A549 (cell line): ENCODE data around the gene DEFB119. TPM values are rescaled to one million over a fixed set of nuclear protein-coding genes. Genes with fewer than 3 reads are reported as not detected.

Experiments
- ATAC-seq, 2 experiments: fragments of 200-7000 bp in 1 of 2; fragments of >200 bp in 1 of 2; cut with Nextera tagmentation in 1 of 2; cut with Tn5 transposase in 1 of 2; 3 replicates each; pipeline versions ENCODE4 v1.8.0 to v1.9.1; 2018 to 2020; ENCODE audit warnings: mild to moderate bottlenecking in 1 of 2, moderate library complexity in 1 of 2
- CTCF ChIA-PET: fragments of 300-600 bp; sonication (Branson Sonifier 250); formaldehyde crosslinking; extraction: SDS; loops from one replicate; lab custom pipeline; 2021; ENCODE audit warnings: antibody characterized with exemption, inconsistent platforms; lab: Yijun Ruan, JAX
- POLR2A ChIA-PET: fragments of 350-600 bp; formaldehyde crosslinking; extraction: SDS; loops from one replicate; lab custom pipeline; 2021; ENCODE audit warnings: antibody characterized with exemption, inconsistent platforms; lab: Yijun Ruan, JAX
- DNase-seq, 2 experiments: peaks; one replicate each; pipeline versions ENCODE4 v3.0.0 to v3.0.0-alpha.2; 2011 to 2016; ENCODE audit warnings: low read depth in 1 of 2, low spot score in 1 of 2
- FAIRE-seq: peaks from 2 replicates; lab custom pipeline; 2011; peaks lifted over from hg19 to GRCh38; lab: Jason Lieb, UNC
- H3K27ac ChIP-seq, 2 experiments: fragments of >200 bp; sonication (Bioruptor Twin); formaldehyde crosslinking; 3 replicates each; pipeline ENCODE4 v1.5.1; 2016 to 2017
- H3K4me1 ChIP-seq: fragments of >200 bp; sonication (Bioruptor Twin); formaldehyde crosslinking; 3 replicates; pipeline ENCODE4 v1.6.1; 2016
- H3K4me2 ChIP-seq: fragments of >200 bp; sonication (Bioruptor Twin); formaldehyde crosslinking; 3 replicates; pipeline ENCODE4 v1.6.1; 2016
- H3K4me3 ChIP-seq: fragments of >200 bp; sonication (Bioruptor Twin); formaldehyde crosslinking; 3 replicates; pipeline ENCODE4 v1.5.1; 2016
- H3K9me3 ChIP-seq: fragments of >200 bp; sonication (Bioruptor Twin); formaldehyde crosslinking; 3 replicates; pipeline ENCODE4 v1.6.1; 2016
- BHLHE40 ChIP-seq: IDR thresholded peaks from 2 replicates; pipeline ENCODE4 v1.6.1; 2012; ENCODE audit warnings: low read depth, low read length, inconsistent platforms
- CHD2 ChIP-seq: fragments of 150-350 bp; IDR thresholded peaks from 2 replicates; pipeline ENCODE4 v1.6.1; 2014; ENCODE audit warnings: low read length; ENCODE audit not compliant: partially characterized antibody
- EHMT2 ChIP-seq: fragments of 200-600 bp; sonication (generic); IDR thresholded peaks from 2 replicates; pipeline ENCODE4 v1.6.1; 2016; ENCODE audit warnings: antibody characterized with exemption, low read depth, mild to moderate bottlenecking, moderate library complexity
- FOXS1 ChIP-seq: fragments of 250-450 bp; sonication (Bioruptor Pico); IDR thresholded peaks from 2 replicates; pipeline ENCODE4 v1.5.0; 2020; ENCODE audit warnings: mild to moderate bottlenecking, moderate library complexity
- GATA3 ChIP-seq: IDR thresholded peaks from 2 replicates; pipeline ENCODE4 v1.6.1; 2012; ENCODE audit warnings: borderline replicate concordance
- HEYL ChIP-seq: fragments of 250-450 bp; sonication (Bioruptor Pico); IDR thresholded peaks from 2 replicates; pipeline ENCODE4 v1.8.0; 2021; ENCODE audit warnings: mild to moderate bottlenecking, moderate library complexity
- HOXB5 ChIP-seq: fragments of 250-450 bp; sonication (Bioruptor Pico); IDR thresholded peaks from 2 replicates; pipeline ENCODE4 v1.5.0; 2020; ENCODE audit warnings: mild to moderate bottlenecking, moderate library complexity
- KDM1A ChIP-seq: fragments of 200-600 bp; sonication (generic); IDR thresholded peaks from 2 replicates; pipeline ENCODE4 v1.6.1; 2016; ENCODE audit warnings: low read depth, mild to moderate bottlenecking
- MYC ChIP-seq: IDR thresholded peaks from 2 replicates; pipeline ENCODE4 v1.6.1; 2012; ENCODE audit warnings: mild to moderate bottlenecking, inconsistent platforms, low read length, improper control_type of control experiment, borderline replicate concordance
- NFE2L2 ChIP-seq: fragments of 150-350 bp; conservative IDR thresholded peaks from 2 replicates; pipeline ENCODE4 v1.6.1; 2014; ENCODE audit warnings: low read length
- NR3C1 ChIP-seq: fragments of >200 bp; sonication (Bioruptor Twin); formaldehyde crosslinking; IDR thresholded peaks from 3 replicates; pipeline ENCODE4 v1.6.1; 2017
- PHF8 ChIP-seq: fragments of 200-600 bp; sonication (generic); IDR thresholded peaks from 2 replicates; pipeline ENCODE4 v1.6.1; 2016; ENCODE audit warnings: low read depth, mild to moderate bottlenecking, antibody characterized with exemption, moderate library complexity, borderline replicate concordance
- POLR2A ChIP-seq: IDR thresholded peaks from 2 replicates; pipeline ENCODE4 v1.6.1; 2012; ENCODE audit warnings: mild to moderate bottlenecking, low read length
- POLR2AphosphoS2 ChIP-seq: conservative IDR thresholded peaks from 2 replicates; pipeline ENCODE4 v1.6.1; 2012; ENCODE audit warnings: low read length, improper control_type of control experiment, inconsistent platforms
- RAD21 ChIP-seq, 2 experiments: fragments of >200 bp in 1 of 2; sonication (Bioruptor Twin) in 1 of 2; formaldehyde crosslinking in 1 of 2; IDR thresholded peaks in 1 of 2; conservative IDR thresholded peaks in 1 of 2; 2 replicates in 1 of 2; 3 replicates in 1 of 2; pipeline ENCODE4 v1.6.1; 2012 to 2018; ENCODE audit warnings: inconsistent platforms in 1 of 2
- RFX5 ChIP-seq: fragments of 450-650 bp; IDR thresholded peaks from 2 replicates; pipeline ENCODE4 v1.7.1; 2014; ENCODE audit warnings: antibody characterized with exemption, mild to moderate bottlenecking, moderate library complexity
- SREBF2 ChIP-seq: fragments of 450-650 bp; IDR thresholded peaks from 2 replicates; pipeline ENCODE4 v1.6.1; 2014; ENCODE audit warnings: mild to moderate bottlenecking, moderate library complexity
- TFCP2L1 ChIP-seq: fragments of 250-450 bp; sonication (Bioruptor Pico); IDR thresholded peaks from 2 replicates; pipeline ENCODE4 v1.5.0; 2021; ENCODE audit warnings: mild to moderate bottlenecking
- ZFP36 ChIP-seq: fragments of 450-650 bp; IDR thresholded peaks from 2 replicates; pipeline ENCODE4 v1.6.1; 2014; ENCODE audit warnings: borderline replicate concordance; ENCODE audit not compliant: partially characterized antibody
- ZNF302 ChIP-seq: fragments of 250-450 bp; sonication (Bioruptor Pico); IDR thresholded peaks from 2 replicates; pipeline ENCODE4 v1.9.0; 2021; ENCODE audit warnings: inconsistent platforms, mild to moderate bottlenecking, moderate library complexity
- WGBS: methylation state at CpG from one replicate; pipeline ENCODE4 v1.1.6; 2017; ENCODE audit errors: missing lambda C conversion rate; 5-methylcytosine and 5-hydroxymethylcytosine counted together
- polyA plus RNA-seq, 4 experiments: library from polyadenylated mRNA; depleted of rRNA in 3 of 4; stranded (reverse); fragments of >200 nt; fragmentation: RNase III in 1 of 4; extraction: RNeasy Plus Mini Kit Qiagen cat#74134 plus additional on column Dnase treatment in 1 of 4; gene quantifications; 2 replicates in 3 of 4; 3 replicates in 1 of 4; pipeline ENCODE4 v1.2.3, GENCODE V29; 2011 to 2017
- TF ChIP-seq, protein P1 (sequence below): fragments of 200-600 bp; sonication (generic); IDR thresholded peaks from 2 replicates; pipeline ENCODE4 v1.6.1; 2016; ENCODE audit warnings: antibody characterized with exemption, mild to moderate bottlenecking, moderate library complexity
- TF ChIP-seq, protein P2 (sequence below): fragments of 250-450 bp; sonication (Bioruptor Pico); IDR thresholded peaks from 2 replicates; pipeline ENCODE4 v1.5.0; 2020; ENCODE audit warnings: low read depth, mild to moderate bottlenecking, moderate library complexity
- TF ChIP-seq, protein P3 (sequence below): IDR thresholded peaks from 2 replicates; pipeline ENCODE4 v1.6.1; 2012; ENCODE audit warnings: low read depth, borderline replicate concordance
- TF ChIP-seq, protein P4 (sequence below): fragments of 250-450 bp; sonication (Bioruptor Pico); IDR thresholded peaks from 2 replicates; pipeline ENCODE4 v1.5.0; 2021; ENCODE audit warnings: mild to moderate bottlenecking, moderate library complexity, borderline replicate concordance
- TF ChIP-seq, protein P5 (sequence below): fragments of >200 bp; sonication (Bioruptor Twin); formaldehyde crosslinking; IDR thresholded peaks from 3 replicates; pipeline ENCODE4 v1.6.1; 2016
- TF ChIP-seq, protein P6 (sequence below): fragments of >200 bp; sonication (Bioruptor Twin); formaldehyde crosslinking; IDR thresholded peaks from 2 replicates; pipeline ENCODE4 v1.6.1; 2016
- TF ChIP-seq, protein P7 (sequence below): IDR thresholded peaks from 2 replicates; pipeline ENCODE4 v1.6.1; 2012

Gene DEFB119
- polyA plus RNA-seq, 2 of the 4 experiments (the other 2 are of a cell fraction), result not detected

DNA sequence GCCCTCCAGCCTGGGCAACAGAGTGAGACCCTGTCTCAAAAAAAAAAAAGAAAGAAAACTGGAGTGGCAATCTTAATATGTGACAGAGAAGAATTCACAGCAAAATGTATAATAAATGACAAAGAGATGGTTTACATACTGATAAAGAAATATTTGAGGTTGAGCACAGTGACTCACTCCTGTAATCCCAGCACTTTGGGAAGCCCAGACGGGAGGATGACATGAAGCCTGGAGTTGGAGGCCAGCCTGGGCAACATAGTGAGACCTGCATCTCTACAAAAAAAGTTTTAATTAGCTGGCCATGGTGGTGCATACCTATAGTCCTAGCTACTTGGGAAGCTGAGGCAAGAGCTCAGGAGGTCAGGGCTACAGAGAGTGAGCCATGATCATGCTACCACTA is 34.4 kb downstream of the DEFB119 start:
- H3K4me1 ChIP-seq, result no peaks in the 10 kb centered on the region
- TF ChIP-seq, protein P1, sequence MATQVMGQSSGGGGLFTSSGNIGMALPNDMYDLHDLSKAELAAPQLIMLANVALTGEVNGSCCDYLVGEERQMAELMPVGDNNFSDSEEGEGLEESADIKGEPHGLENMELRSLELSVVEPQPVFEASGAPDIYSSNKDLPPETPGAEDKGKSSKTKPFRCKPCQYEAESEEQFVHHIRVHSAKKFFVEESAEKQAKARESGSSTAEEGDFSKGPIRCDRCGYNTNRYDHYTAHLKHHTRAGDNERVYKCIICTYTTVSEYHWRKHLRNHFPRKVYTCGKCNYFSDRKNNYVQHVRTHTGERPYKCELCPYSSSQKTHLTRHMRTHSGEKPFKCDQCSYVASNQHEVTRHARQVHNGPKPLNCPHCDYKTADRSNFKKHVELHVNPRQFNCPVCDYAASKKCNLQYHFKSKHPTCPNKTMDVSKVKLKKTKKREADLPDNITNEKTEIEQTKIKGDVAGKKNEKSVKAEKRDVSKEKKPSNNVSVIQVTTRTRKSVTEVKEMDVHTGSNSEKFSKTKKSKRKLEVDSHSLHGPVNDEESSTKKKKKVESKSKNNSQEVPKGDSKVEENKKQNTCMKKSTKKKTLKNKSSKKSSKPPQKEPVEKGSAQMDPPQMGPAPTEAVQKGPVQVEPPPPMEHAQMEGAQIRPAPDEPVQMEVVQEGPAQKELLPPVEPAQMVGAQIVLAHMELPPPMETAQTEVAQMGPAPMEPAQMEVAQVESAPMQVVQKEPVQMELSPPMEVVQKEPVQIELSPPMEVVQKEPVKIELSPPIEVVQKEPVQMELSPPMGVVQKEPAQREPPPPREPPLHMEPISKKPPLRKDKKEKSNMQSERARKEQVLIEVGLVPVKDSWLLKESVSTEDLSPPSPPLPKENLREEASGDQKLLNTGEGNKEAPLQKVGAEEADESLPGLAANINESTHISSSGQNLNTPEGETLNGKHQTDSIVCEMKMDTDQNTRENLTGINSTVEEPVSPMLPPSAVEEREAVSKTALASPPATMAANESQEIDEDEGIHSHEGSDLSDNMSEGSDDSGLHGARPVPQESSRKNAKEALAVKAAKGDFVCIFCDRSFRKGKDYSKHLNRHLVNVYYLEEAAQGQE, result no peak
- TF ChIP-seq FOXS1 (CRISPR knock-in tag) (no peak), MYC (no peak), BHLHE40 (no peak), HEYL (CRISPR knock-in tag) (no peak), GATA3 (no peak), NR3C1 (no peak), SREBF2 (no peak), ZFP36 (no peak), EHMT2 (no peak), CHD2 (no peak), POLR2A (no peak)
- TF ChIP-seq, protein P2, sequence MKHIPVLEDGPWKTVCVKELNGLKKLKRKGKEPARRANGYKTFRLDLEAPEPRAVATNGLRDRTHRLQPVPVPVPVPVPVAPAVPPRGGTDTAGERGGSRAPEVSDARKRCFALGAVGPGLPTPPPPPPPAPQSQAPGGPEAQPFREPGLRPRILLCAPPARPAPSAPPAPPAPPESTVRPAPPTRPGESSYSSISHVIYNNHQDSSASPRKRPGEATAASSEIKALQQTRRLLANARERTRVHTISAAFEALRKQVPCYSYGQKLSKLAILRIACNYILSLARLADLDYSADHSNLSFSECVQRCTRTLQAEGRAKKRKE (CRISPR knock-in tag), result no peak
- TF ChIP-seq, protein P3, sequence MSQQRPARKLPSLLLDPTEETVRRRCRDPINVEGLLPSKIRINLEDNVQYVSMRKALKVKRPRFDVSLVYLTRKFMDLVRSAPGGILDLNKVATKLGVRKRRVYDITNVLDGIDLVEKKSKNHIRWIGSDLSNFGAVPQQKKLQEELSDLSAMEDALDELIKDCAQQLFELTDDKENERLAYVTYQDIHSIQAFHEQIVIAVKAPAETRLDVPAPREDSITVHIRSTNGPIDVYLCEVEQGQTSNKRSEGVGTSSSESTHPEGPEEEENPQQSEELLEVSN, result no peak
- TF ChIP-seq, all 56 proteins: peak for 0
- ChIA-PET POLR2A (no interaction called here), CTCF (interaction anchor here (1.1 kb wide), 1 partner anchor 9 kb away, joined by 3 read pairs; no protein-coding TSS in a partner anchor)
- 0% methylated on average over 1 of the region's 1 CpG for WGBS
- Histone ChIP-seq H3K4me3 (no peak overlapping the region), H3K27ac (no peak overlapping the region), H3K4me2 (no peak overlapping the region), H3K9me3 (no peaks in the 10 kb centered on the region)
- DNase-seq (no peak), FAIRE-seq (no peak), ATAC-seq (no peak)

DNA sequence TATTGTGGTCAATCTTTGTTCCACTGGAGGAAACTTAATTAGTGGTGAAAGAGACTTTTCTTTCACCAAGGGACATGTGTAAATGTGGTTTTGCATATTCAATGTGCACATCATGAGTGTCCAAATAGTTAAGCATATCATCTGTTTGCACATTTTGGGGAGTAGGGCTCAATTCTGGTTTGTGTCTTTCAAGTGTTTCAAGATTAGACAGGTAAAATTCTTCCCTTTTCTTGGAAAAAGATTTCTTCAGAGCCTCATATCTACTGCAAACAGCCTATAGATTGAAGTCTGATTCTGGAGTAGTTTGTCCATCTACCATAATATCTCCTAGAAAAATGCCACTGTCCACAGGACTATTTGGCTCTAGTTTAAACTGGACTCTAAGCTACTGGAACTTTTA is 48.9 kb downstream of the DEFB119 start:
- POLR2A ChIA-PET, result no interaction called here
- ATAC-seq, result no peak
- no peaks in the 10 kb centered on the region for H3K9me3 ChIP-seq
- DNase-seq, result no peak
- no peaks in the 10 kb centered on the region for H3K4me1 ChIP-seq
- FAIRE-seq, result no peak
- H3K27ac ChIP-seq, result no peak overlapping the region
- no peak overlapping the region for H3K4me2 ChIP-seq
- H3K4me3 ChIP-seq, result no peak overlapping the region
- TF ChIP-seq BHLHE40 (no peak), ZNF302 (CRISPR knock-in tag) (no peak), NFE2L2 (no peak)
- TF ChIP-seq, all 56 proteins: peak for 0
- CTCF ChIA-PET, result no interaction called here

DNA sequence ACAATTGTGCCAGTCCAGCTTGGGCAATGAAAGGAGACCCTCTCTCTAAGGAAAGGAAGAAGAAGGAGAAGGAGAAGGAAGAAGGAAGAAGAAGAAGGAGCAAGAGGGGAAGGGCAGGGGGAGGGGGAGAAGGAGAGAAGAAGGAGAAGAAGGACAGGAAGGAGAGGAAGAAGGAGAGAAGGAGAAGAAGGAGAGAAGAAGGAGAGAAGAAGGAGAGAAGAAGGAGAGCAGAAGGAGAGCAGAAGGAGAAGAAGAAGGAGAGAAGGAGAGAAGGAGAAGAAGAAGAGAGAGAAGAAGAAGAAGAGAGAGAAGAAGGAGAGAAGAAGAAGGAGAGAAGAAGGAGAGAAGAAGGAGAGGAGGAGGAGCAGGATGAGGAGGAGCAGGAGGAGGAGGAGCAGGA is 59.5 kb downstream of the DEFB119 start:
- no peaks in the 10 kb centered on the region for H3K9me3 ChIP-seq
- FAIRE-seq (no peak), ATAC-seq (no peak), DNase-seq (no peak)
- H3K4me1 ChIP-seq, result no peaks in the 10 kb centered on the region
- H3K4me2 ChIP-seq, result no peak overlapping the region
- ChIA-PET POLR2A (no interaction called here), CTCF (interaction anchor here (0.7 kb wide), 1 partner anchor 42 kb away, joined by 3 read pairs; no protein-coding TSS in a partner anchor)
- no peak overlapping the region for H3K27ac ChIP-seq
- H3K4me3 ChIP-seq, result no peak overlapping the region
- TF ChIP-seq RAD21 (conservative IDR thresholded peaks at IDR 0.05 in 1 of 2, IDR thresholded peaks at IDR 0.05 in 1 of 2) (no peak), HOXB5 (no peak), KDM1A (no peak), POLR2AphosphoS2 (no peak), NR3C1 (no peak), NFE2L2 (no peak), HEYL (CRISPR knock-in tag) (no peak), ZFP36 (no peak), TFCP2L1 (CRISPR knock-in tag) (no peak), PHF8 (no peak), RFX5 (no peak)
- TF ChIP-seq, protein P4, sequence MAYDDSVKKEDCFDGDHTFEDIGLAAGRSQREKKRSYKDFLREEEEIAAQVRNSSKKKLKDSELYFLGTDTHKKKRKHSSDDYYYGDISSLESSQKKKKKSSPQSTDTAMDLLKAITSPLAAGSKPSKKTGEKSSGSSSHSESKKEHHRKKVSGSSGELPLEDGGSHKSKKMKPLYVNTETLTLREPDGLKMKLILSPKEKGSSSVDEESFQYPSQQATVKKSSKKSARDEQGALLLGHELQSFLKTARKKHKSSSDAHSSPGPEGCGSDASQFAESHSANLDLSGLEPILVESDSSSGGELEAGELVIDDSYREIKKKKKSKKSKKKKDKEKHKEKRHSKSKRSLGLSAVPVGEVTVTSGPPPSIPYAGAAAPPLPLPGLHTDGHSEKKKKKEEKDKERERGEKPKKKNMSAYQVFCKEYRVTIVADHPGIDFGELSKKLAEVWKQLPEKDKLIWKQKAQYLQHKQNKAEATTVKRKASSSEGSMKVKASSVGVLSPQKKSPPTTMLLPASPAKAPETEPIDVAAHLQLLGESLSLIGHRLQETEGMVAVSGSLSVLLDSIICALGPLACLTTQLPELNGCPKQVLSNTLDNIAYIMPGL (CRISPR knock-in tag), result no peak
- TF ChIP-seq, protein P5, sequence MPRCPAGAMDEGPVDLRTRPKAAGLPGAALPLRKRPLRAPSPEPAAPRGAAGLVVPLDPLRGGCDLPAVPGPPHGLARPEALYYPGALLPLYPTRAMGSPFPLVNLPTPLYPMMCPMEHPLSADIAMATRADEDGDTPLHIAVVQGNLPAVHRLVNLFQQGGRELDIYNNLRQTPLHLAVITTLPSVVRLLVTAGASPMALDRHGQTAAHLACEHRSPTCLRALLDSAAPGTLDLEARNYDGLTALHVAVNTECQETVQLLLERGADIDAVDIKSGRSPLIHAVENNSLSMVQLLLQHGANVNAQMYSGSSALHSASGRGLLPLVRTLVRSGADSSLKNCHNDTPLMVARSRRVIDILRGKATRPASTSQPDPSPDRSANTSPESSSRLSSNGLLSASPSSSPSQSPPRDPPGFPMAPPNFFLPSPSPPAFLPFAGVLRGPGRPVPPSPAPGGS, result no peak
- TF ChIP-seq, protein P6, sequence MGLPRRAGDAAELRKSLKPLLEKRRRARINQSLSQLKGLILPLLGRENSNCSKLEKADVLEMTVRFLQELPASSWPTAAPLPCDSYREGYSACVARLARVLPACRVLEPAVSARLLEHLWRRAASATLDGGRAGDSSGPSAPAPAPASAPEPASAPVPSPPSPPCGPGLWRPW, result no peak
- TF ChIP-seq, protein P7, sequence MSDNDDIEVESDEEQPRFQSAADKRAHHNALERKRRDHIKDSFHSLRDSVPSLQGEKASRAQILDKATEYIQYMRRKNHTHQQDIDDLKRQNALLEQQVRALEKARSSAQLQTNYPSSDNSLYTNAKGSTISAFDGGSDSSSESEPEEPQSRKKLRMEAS, result no peak
